ENCODE results near the gene MPPED2. TPM values are rescaled to one million over a fixed set of nuclear protein-coding genes. Genes with fewer than 3 reads are reported as not detected.

MPPED2 gene
- total RNA-seq, 1 donor from 2014 or later = 15.7 TPM

DNA sequence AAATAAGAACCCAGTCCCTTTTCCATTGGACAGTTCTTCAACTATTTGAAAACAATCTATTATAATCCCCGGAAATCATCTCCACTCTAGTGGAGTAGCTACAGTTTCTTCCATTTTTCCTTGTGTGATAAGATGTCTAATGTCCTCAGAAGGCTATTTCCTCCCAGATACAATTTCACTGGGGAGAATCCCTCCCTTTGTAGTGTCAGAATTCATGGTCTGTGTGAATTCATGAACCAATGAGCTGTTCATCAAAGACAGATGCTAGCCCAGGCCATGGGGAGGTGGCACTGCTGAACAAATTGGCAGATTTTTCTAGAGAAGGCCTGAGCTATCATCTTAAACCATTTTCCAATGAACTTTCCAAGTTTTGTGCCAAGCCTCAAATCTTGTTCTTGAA, 45.4 kb downstream of the MPPED2 start:
- Histone ChIP-seq H3K27me3 (ENCODE audit: control insufficient read depth in 3 of 3, insufficient read depth in 3 of 3, low read length in 3 of 3) (no peaks in the 10 kb centered on the region), H3K9me3 (ENCODE audit: control insufficient read depth in 3 of 3, low read length in 3 of 3) (no peaks in the 10 kb centered on the region), H3K9ac (ENCODE audit: low read depth in 1 of 3, low read length in 3 of 3) (no peak overlapping the region), H3K4me1 (ENCODE audit: control insufficient read depth in 3 of 3, insufficient read depth in 3 of 3, low read length in 3 of 3) (no peaks in the 10 kb centered on the region), H3K4me3 (ENCODE audit: low read length in 3 of 3) (no peak overlapping the region), H3K27ac (ENCODE audit: low read depth, low read length) (no peak overlapping the region), H3K36me3 (ENCODE audit: control insufficient read depth in 3 of 3, insufficient read depth in 3 of 3, low read length in 3 of 3) (no peaks in the 10 kb centered on the region)

DNA sequence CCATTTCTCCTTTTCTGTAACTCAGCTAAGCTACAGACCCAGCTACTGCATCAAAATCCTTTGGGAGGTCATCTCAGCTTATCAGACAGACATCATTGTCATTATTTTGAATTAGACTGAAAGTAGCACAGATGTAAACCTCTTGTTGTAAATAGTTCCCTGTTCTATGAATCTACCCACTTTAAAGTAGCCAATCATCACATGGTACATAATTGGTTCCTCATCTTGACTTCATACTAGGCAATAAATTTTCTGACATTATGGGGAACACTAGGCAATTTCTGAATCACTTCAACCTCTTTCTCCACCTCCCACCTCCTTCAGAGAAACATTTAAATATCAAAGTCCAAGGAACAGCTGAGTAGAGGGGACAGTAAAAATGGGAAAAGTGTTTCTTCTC, 47.9 kb downstream of the MPPED2 start:
- Histone ChIP-seq H3K4me3 (ENCODE audit: low read length in 3 of 3) (no peak overlapping the region), H3K4me1 (ENCODE audit: control insufficient read depth in 3 of 3, insufficient read depth in 3 of 3, low read length in 3 of 3) (no peaks in the 10 kb centered on the region), H3K9ac (ENCODE audit: low read depth in 1 of 3, low read length in 3 of 3) (no peak overlapping the region), H3K9me3 (ENCODE audit: control insufficient read depth in 3 of 3, low read length in 3 of 3) (no peaks in the 10 kb centered on the region), H3K27ac (ENCODE audit: low read depth, low read length) (no peak overlapping the region), H3K36me3 (ENCODE audit: control insufficient read depth in 3 of 3, insufficient read depth in 3 of 3, low read length in 3 of 3) (no peaks in the 10 kb centered on the region), H3K27me3 (ENCODE audit: control insufficient read depth in 3 of 3, insufficient read depth in 3 of 3, low read length in 3 of 3) (no peaks in the 10 kb centered on the region)

DNA sequence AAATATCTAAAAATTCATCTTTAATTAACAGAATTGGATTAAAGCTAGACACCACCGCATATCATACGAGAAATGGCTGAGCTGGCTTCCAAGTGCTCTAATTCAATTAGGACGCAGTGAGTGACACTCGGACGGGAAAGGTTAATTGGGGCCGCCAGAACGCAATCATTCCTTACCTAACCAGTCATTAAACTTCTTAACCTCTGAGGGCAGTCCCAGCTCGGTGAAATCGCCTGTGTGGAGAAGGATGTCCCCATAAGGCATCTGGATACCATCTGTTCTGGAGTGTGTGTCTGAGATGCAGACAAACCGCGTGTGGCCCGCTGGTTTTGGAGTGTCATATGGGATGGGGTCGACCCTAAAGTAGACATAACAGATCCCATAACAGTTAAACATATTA, 50.3 kb downstream of the MPPED2 start:
- Histone ChIP-seq H3K9me3 (ENCODE audit: control insufficient read depth in 3 of 3, low read length in 3 of 3) (no peaks in the 10 kb centered on the region), H3K4me3 (ENCODE audit: low read length in 3 of 3) (no peak overlapping the region), H3K9ac (ENCODE audit: low read depth in 1 of 3, low read length in 3 of 3) (no peak overlapping the region), H3K27ac (ENCODE audit: low read depth, low read length) (no peak overlapping the region), H3K4me1 (ENCODE audit: control insufficient read depth in 3 of 3, insufficient read depth in 3 of 3, low read length in 3 of 3) (no peaks in the 10 kb centered on the region), H3K36me3 (ENCODE audit: control insufficient read depth in 3 of 3, insufficient read depth in 3 of 3, low read length in 3 of 3) (no peaks in the 10 kb centered on the region), H3K27me3 (ENCODE audit: control insufficient read depth in 3 of 3, insufficient read depth in 3 of 3, low read length in 3 of 3) (no peaks in the 10 kb centered on the region)

DNA sequence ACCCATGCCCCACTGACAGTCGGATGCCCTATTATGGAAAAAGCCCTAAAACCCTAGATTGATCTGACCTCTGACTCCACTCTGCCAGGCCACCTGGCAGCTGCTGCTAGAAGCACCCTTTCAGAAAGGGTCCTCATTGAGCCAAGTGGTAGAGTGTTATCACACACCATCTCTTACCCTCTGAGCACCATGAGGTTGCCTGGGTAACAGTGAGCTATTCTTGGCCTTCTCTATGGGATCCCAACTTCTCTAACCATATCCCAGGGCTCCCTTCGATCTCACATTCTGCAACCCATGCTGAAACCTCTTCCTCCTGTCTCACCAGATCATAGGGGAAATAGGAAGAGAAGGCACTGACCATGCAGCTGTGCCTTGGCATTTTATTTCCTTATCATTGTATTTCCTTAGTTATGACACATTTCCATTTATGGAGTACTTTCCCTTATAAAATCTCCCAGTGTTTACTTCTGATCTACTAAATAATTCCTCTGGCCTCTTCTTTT, 52.7 kb downstream of the MPPED2 start:
- Histone ChIP-seq H3K9me3 (ENCODE audit: control insufficient read depth in 3 of 3, low read length in 3 of 3) (no peaks in the 10 kb centered on the region), H3K4me1 (ENCODE audit: control insufficient read depth in 3 of 3, insufficient read depth in 3 of 3, low read length in 3 of 3) (no peaks in the 10 kb centered on the region), H3K27me3 (ENCODE audit: control insufficient read depth in 3 of 3, insufficient read depth in 3 of 3, low read length in 3 of 3) (no peaks in the 10 kb centered on the region), H3K4me3 (ENCODE audit: low read length in 3 of 3) (no peak overlapping the region), H3K27ac (ENCODE audit: low read depth, low read length) (no peak overlapping the region), H3K9ac (ENCODE audit: low read depth in 1 of 3, low read length in 3 of 3) (no peak overlapping the region), H3K36me3 (ENCODE audit: control insufficient read depth in 3 of 3, insufficient read depth in 3 of 3, low read length in 3 of 3) (no peaks in the 10 kb centered on the region)

DNA sequence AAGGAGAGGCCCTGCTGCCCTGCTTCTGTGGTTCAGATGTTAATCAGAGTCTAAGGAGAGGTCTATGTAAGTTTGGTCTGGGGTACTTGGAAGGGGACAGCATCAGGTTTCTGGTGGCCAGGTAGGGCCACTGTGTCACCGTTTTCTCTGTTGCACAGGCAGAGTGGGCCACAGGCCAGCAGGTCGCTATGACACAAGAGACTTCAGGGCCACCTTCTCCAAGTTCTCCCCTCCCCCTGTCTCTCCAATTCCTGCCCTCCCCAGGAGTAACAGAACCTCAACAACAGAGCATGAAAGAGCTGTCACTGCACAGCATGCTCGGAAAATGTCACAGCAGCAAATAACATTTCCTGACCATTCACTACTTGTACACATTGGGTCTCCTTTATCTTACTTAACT, 58.6 kb downstream of the MPPED2 start:
- no peaks in the 10 kb centered on the region for H3K27me3 ChIP-seq (ENCODE audit: control insufficient read depth in 3 of 3, insufficient read depth in 3 of 3, low read length in 3 of 3)
- no peaks in the 10 kb centered on the region for H3K9me3 ChIP-seq (ENCODE audit: control insufficient read depth in 3 of 3, low read length in 3 of 3)
- H3K4me3 ChIP-seq (ENCODE audit: low read length in 3 of 3) = no peak overlapping the region
- H3K9ac ChIP-seq (ENCODE audit: low read depth in 1 of 3, low read length in 3 of 3) = no peak overlapping the region
- H3K4me1 ChIP-seq (ENCODE audit: control insufficient read depth in 3 of 3, insufficient read depth in 3 of 3, low read length in 3 of 3) = peaks cover 0 to 9% (median 5%) of the 10 kb centered on the region in 3 donors
- H3K27ac ChIP-seq (ENCODE audit: low read depth, low read length) = no peak overlapping the region
- H3K36me3 ChIP-seq (ENCODE audit: control insufficient read depth in 3 of 3, insufficient read depth in 3 of 3, low read length in 3 of 3) = no peaks in the 10 kb centered on the region

DNA sequence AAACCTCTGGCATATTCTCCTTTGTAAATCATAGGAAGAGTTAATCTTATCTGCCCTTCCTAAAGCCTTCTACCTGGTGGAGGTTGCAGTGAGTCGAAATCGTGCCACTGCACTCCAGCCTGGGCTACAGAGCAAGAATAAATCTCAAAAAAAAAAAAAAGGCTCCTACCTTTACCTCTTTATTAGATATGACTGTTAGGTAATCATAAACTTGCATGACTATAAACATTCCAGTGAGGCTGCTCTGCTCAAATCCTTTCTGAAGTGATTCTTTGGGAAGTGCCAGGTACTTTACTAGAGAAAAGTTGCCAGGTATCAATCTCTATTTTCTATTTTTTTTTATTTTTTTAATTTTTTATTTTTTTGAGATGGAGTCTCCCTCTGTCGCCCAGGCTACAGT, 59.6 kb downstream of the MPPED2 start:
- Histone ChIP-seq H3K9ac (ENCODE audit: low read depth in 1 of 3, low read length in 3 of 3) (no peak overlapping the region), H3K9me3 (ENCODE audit: control insufficient read depth in 3 of 3, low read length in 3 of 3) (no peaks in the 10 kb centered on the region), H3K27ac (ENCODE audit: low read depth, low read length) (no peak overlapping the region), H3K4me3 (ENCODE audit: low read length in 3 of 3) (no peak overlapping the region), H3K27me3 (ENCODE audit: control insufficient read depth in 3 of 3, insufficient read depth in 3 of 3, low read length in 3 of 3) (no peaks in the 10 kb centered on the region), H3K36me3 (ENCODE audit: control insufficient read depth in 3 of 3, insufficient read depth in 3 of 3, low read length in 3 of 3) (no peaks in the 10 kb centered on the region), H3K4me1 (ENCODE audit: control insufficient read depth in 3 of 3, insufficient read depth in 3 of 3, low read length in 3 of 3) (peaks cover 0 to 9% (median 5%) of the 10 kb centered on the region in 3 donors)

DNA sequence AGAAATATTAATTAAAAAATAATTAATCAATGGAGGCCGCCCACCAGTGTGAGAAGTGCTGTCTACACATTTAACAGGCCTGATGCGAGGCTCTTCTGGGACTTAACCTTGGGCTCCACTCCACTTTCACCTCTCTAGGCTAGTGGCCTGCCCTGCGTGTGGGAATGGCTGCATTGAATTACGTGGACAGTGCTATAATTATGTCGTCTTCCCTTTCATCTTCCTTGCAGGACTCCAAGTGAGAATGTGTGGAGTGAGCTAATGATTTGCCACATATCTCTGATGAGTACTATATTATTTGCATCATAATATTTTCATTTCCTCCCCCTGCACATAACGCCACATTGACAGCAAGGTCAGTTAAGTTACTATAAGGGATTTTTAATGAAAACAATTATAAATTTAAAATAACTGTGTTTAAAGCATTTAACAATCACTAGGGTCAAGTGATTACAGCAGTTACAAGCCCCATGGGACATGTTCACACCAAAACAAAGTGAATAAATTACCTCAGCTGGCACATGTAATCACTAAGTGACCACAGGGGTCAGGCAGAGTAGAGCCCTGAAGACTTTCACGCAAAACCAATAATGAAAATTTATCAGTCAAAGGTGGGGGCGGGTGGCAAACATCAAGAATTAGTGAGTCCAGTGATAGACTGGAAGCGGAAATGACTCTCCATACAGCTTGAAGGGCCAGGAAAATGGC, 63.5 kb downstream of the MPPED2 start:
- Histone ChIP-seq H3K9ac (ENCODE audit: low read depth in 1 of 3, low read length in 3 of 3) (no peak overlapping the region), H3K9me3 (ENCODE audit: control insufficient read depth in 3 of 3, low read length in 3 of 3) (no peaks in the 10 kb centered on the region), H3K27ac (ENCODE audit: low read depth, low read length) (no peak overlapping the region), H3K4me1 (ENCODE audit: control insufficient read depth in 3 of 3, insufficient read depth in 3 of 3, low read length in 3 of 3) (peaks cover 0 to 4% (median 1%) of the 10 kb centered on the region in 3 donors), H3K27me3 (ENCODE audit: control insufficient read depth in 3 of 3, insufficient read depth in 3 of 3, low read length in 3 of 3) (no peaks in the 10 kb centered on the region), H3K4me3 (ENCODE audit: low read length in 3 of 3) (no peak overlapping the region), H3K36me3 (ENCODE audit: control insufficient read depth in 3 of 3, insufficient read depth in 3 of 3, low read length in 3 of 3) (no peaks in the 10 kb centered on the region)

DNA sequence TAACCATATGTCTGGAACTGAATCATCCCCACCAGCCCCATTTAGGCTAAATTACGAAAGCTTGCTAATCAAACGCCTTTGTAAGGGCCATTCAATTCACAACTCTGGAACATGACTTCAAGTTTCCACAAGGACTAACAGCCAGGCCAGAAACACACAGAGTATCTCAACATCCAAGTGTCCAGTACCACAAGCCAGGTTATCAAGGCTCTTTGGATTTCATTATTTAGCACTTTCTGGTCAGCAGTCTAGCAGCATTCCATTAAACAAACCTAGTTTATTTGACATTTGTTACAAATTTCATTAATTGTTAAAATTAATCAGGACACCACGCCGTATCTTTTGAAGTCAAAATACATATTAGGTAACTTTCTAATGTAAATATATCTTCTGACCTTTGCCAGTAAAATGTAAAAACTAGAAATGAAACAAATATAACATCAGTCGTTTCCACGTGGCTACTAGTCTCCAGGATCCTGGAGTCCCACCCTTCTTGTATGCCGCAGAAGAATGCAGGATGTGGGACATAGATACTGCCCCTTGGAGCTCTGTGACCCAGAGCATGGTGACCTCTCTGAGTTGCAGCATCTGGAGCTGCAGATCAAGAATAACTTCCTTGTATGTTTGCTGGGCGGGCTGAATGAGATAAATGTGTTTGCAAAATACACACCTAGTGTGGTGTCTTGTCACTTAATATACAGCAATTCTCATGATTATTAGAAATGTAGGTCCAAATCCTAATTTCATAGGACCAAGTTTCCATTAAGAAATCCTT, 64.7 kb downstream of the MPPED2 start:
- H3K9me3 ChIP-seq (ENCODE audit: control insufficient read depth in 3 of 3, low read length in 3 of 3) = no peaks in the 10 kb centered on the region
- H3K27me3 ChIP-seq (ENCODE audit: control insufficient read depth in 3 of 3, insufficient read depth in 3 of 3, low read length in 3 of 3) = no peaks in the 10 kb centered on the region
- no peak overlapping the region for H3K4me3 ChIP-seq (ENCODE audit: low read length in 3 of 3)
- no peak overlapping the region for H3K9ac ChIP-seq (ENCODE audit: low read depth in 1 of 3, low read length in 3 of 3)
- no peaks in the 10 kb centered on the region for H3K36me3 ChIP-seq (ENCODE audit: control insufficient read depth in 3 of 3, insufficient read depth in 3 of 3, low read length in 3 of 3)
- H3K27ac ChIP-seq (ENCODE audit: low read depth, low read length) = no peak overlapping the region
- H3K4me1 ChIP-seq (ENCODE audit: control insufficient read depth in 3 of 3, insufficient read depth in 3 of 3, low read length in 3 of 3) = no peaks in the 10 kb centered on the region

DNA sequence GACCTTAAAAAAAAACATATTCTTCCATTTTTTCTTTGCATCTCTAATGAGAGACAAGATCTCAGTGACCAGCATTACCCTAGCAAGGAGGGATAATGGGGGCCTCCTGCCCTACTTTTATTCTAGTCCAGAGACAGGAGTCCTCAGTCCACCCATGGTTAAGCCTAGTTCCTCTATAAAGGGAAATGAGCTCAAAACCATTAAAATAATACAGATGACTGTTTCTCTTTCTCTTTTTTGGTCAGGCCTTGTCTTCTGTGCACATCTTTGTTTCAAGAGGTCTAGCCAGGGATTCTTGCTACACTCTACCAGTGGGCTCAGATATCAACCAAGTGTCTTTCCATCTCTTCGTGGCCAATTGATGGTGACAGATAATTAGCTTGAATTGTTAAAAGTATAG, 73.1 kb downstream of the MPPED2 start:
- H3K4me3 ChIP-seq (ENCODE audit: low read length in 3 of 3) = no peak overlapping the region
- H3K27ac ChIP-seq (ENCODE audit: low read depth, low read length) = no peak overlapping the region
- H3K4me1 ChIP-seq (ENCODE audit: control insufficient read depth in 3 of 3, insufficient read depth in 3 of 3, low read length in 3 of 3) = no peaks in the 10 kb centered on the region
- H3K9me3 ChIP-seq (ENCODE audit: control insufficient read depth in 3 of 3, low read length in 3 of 3) = no peaks in the 10 kb centered on the region
- H3K27me3 ChIP-seq (ENCODE audit: control insufficient read depth in 3 of 3, insufficient read depth in 3 of 3, low read length in 3 of 3) = no peaks in the 10 kb centered on the region
- H3K36me3 ChIP-seq (ENCODE audit: control insufficient read depth in 3 of 3, insufficient read depth in 3 of 3, low read length in 3 of 3) = no peaks in the 10 kb centered on the region
- H3K9ac ChIP-seq (ENCODE audit: low read depth in 1 of 3, low read length in 3 of 3) = no peak overlapping the region

DNA sequence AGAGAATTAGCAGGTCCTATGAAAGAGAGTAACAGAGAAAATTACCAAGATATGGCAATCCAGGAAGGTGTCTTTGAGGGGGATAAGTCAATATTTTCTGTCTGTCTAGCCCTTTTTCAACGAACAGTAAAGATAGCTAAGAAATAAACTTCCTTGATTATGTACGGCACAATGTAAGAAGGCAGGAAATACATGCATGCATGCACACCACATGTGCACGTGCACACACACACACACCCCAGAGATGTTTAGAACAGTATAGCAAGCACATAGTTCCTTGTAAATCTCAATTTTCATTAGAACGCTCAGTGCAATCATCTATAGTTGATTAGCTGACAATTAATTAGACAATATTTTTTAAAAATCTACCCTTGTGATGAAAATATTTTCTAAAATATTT, 74.7 kb downstream of the MPPED2 start:
- H3K4me3 ChIP-seq (ENCODE audit: low read length in 3 of 3) = no peak overlapping the region
- H3K9me3 ChIP-seq (ENCODE audit: control insufficient read depth in 3 of 3, low read length in 3 of 3) = no peaks in the 10 kb centered on the region
- no peak overlapping the region for H3K9ac ChIP-seq (ENCODE audit: low read depth in 1 of 3, low read length in 3 of 3)
- no peaks in the 10 kb centered on the region for H3K27me3 ChIP-seq (ENCODE audit: control insufficient read depth in 3 of 3, insufficient read depth in 3 of 3, low read length in 3 of 3)
- no peaks in the 10 kb centered on the region for H3K4me1 ChIP-seq (ENCODE audit: control insufficient read depth in 3 of 3, insufficient read depth in 3 of 3, low read length in 3 of 3)
- H3K27ac ChIP-seq (ENCODE audit: low read depth, low read length) = no peak overlapping the region
- H3K36me3 ChIP-seq (ENCODE audit: control insufficient read depth in 3 of 3, insufficient read depth in 3 of 3, low read length in 3 of 3) = no peaks in the 10 kb centered on the region

Data from skeletal muscle tissue (tissue), 4 donors.